DND-41 (cell line): ENCODE measurements around the gene SUPT3H.
"Not testable (repeated sequence)": the region's sequence is repeated elsewhere in the genome, so short reads cannot be mapped to it uniquely, and the experiment has no call there.

ENCODE experiments used
- ATAC-seq: fragments of 200-7000 bp; cut with Tn5 transposase; 3 replicates; pipeline ENCODE4 v1.9.1; 2021; ENCODE audit warnings: low read depth; ENCODE audit not compliant: insufficient read depth
- DNase-seq: peaks from one replicate; pipeline ENCODE4 v3.0.0-alpha.2; 2020
- H2AFZ ChIP-seq: 2 replicates; pipeline ENCODE4 v1.6.0; 2012; ENCODE audit warnings: low read depth, low read length
- H3K27ac ChIP-seq: 2 replicates; pipeline ENCODE4 v1.5.1; 2012; ENCODE audit warnings: low read length, inconsistent platforms
- H3K27me3 ChIP-seq: fragments of 200-600 bp; sonication (generic); 2 replicates; pipeline ENCODE4 v1.6.0; 2012; ENCODE audit warnings: low read length, mild to moderate bottlenecking, inconsistent platforms; ENCODE audit not compliant: insufficient read depth, poor library complexity
- H3K36me3 ChIP-seq: 2 replicates; pipeline ENCODE4 v1.5.1; 2012; ENCODE audit warnings: low read length, inconsistent platforms; ENCODE audit not compliant: insufficient read depth
- H3K4me1 ChIP-seq: 2 replicates; pipeline ENCODE4 v1.5.1; 2012; ENCODE audit warnings: mild to moderate bottlenecking, low read length; ENCODE audit not compliant: insufficient read depth
- H3K4me2 ChIP-seq: 2 replicates; pipeline ENCODE4 v1.6.0; 2012; ENCODE audit warnings: mild to moderate bottlenecking, moderate library complexity, low read length, inconsistent platforms; ENCODE audit not compliant: insufficient read depth
- H3K4me3 ChIP-seq, 2 experiments: fragments of 200-600 bp in 1 of 2; shearing (Covaris generic) in 1 of 2; 2 replicates each; pipeline ENCODE4 v1.5.1; 2012 to 2016; ENCODE audit warnings: inconsistent platforms in 2 of 2, low read length in 2 of 2, mild to moderate bottlenecking in 2 of 2, low read depth in 1 of 2, moderate library complexity in 1 of 2
- H3K79me2 ChIP-seq: 2 replicates; pipeline ENCODE4 v1.6.0; 2012; ENCODE audit warnings: low read length, inconsistent platforms; ENCODE audit not compliant: insufficient read depth
- H3K9ac ChIP-seq: 2 replicates; pipeline ENCODE4 v1.6.0; 2012; ENCODE audit warnings: low read depth, mild to moderate bottlenecking, inconsistent platforms, low read length, moderate library complexity
- H3K9me3 ChIP-seq: 2 replicates; pipeline ENCODE4 v1.5.1; 2012; ENCODE audit warnings: low read length, moderate library complexity, mild to moderate bottlenecking, inconsistent platforms; ENCODE audit not compliant: insufficient read depth, severe bottlenecking
- H4K20me1 ChIP-seq: 2 replicates; pipeline ENCODE4 v1.6.0; 2012; ENCODE audit warnings: low read length; ENCODE audit not compliant: insufficient read depth
- CTCF ChIP-seq: IDR thresholded peaks from 2 replicates; pipeline ENCODE4 v1.5.1; 2012; ENCODE audit warnings: borderline replicate concordance, low read length, moderate library complexity, mild to moderate bottlenecking; ENCODE audit not compliant: poor library complexity, severe bottlenecking; ENCODE audit errors: extremely low read depth
- EZH2 ChIP-seq: IDR thresholded peaks from 3 replicates; pipeline ENCODE4 v1.6.1; 2012; ENCODE audit warnings: borderline replicate concordance, low read depth, mild to moderate bottlenecking, moderate library complexity, low read length, inconsistent platforms; ENCODE audit not compliant: severe bottlenecking

The SUPT3H gene

GRCh38 chr6:45184937-45185336 is 192.8 kb downstream of the SUPT3H start:
- Histone ChIP-seq H3K36me3 (no peaks in the 10 kb centered on the region), H3K27ac (no peak overlapping the region), H3K27me3 (no peaks in the 10 kb centered on the region)

GRCh38 chr6:45184040-45184439 is 193.7 kb downstream of the SUPT3H start:
- H3K4me3 ChIP-seq, result no peak overlapping the region
- no peaks in the 10 kb centered on the region for H3K27me3 ChIP-seq
- H3K36me3 ChIP-seq, result no peaks in the 10 kb centered on the region
- H3K27ac ChIP-seq, result no peak overlapping the region
- ATAC-seq, result no peak
- no peaks in the 10 kb centered on the region for H3K9me3 ChIP-seq
- H3K4me1 ChIP-seq, result peaks cover 36% of the 10 kb centered on the region
- DNase-seq, result no peak
- no peak overlapping the region for H3K4me2 ChIP-seq
- no peak for TF ChIP-seq EZH2
- no peak for TF ChIP-seq CTCF
- no peaks in the 10 kb centered on the region for H4K20me1 ChIP-seq
- no peak overlapping the region for H3K9ac ChIP-seq
- no peaks in the 10 kb centered on the region for H3K79me2 ChIP-seq
- H2AFZ ChIP-seq, result no peak overlapping the region

More at GRCh38 chr6:45184937-45185336, 192.8 kb downstream of the SUPT3H start:
- H3K4me1 ChIP-seq, result peaks cover 36% of the 10 kb centered on the region
- H3K79me2 ChIP-seq, result no peaks in the 10 kb centered on the region
- ATAC-seq, result no peak
- no peak for DNase-seq
- no peak overlapping the region for H3K4me2 ChIP-seq
- TF ChIP-seq EZH2, result no peak
- TF ChIP-seq CTCF, result no peak
- H3K4me3 ChIP-seq, result no peak overlapping the region
- no peaks in the 10 kb centered on the region for H4K20me1 ChIP-seq
- no peak overlapping the region for H3K9ac ChIP-seq
- H3K9me3 ChIP-seq, result no peaks in the 10 kb centered on the region
- H2AFZ ChIP-seq, result no peak overlapping the region

- H3K9ac ChIP-seq, H3K4me2 ChIP-seq, H3K36me3 ChIP-seq, H3K4me3 ChIP-seq, H4K20me1 ChIP-seq, ATAC-seq, H3K27me3 ChIP-seq, H3K79me2 ChIP-seq, DNase-seq, H3K9me3 ChIP-seq, H2AFZ ChIP-seq, H3K27ac ChIP-seq: not testable (repeated sequence)
- peaks cover 22% of the 10 kb centered on the region for H3K4me1 ChIP-seq
Observed at GRCh38 chr6:45176373-45176772, 201.4 kb downstream of the SUPT3H start.

- Histone ChIP-seq H3K36me3 (no peaks in the 10 kb centered on the region), H3K27ac (peak overlapping the region; percentile 56), H3K4me2 (no peak overlapping the region), H3K9me3 (no peaks in the 10 kb centered on the region), H3K79me2 (no peaks in the 10 kb centered on the region), H4K20me1 (no peaks in the 10 kb centered on the region), H3K27me3 (no peaks in the 10 kb centered on the region), H3K4me1 (peaks cover 22% of the 10 kb centered on the region), H2AFZ (no peak overlapping the region), H3K4me3 (no peak overlapping the region), H3K9ac (no peak overlapping the region)
- DNase-seq (no peak), ATAC-seq (no peak)
- TF ChIP-seq CTCF (no peak), EZH2 (no peak)
Observed at GRCh38 chr6:45175272-45175671, 202.5 kb downstream of the SUPT3H start.
